Measurements from ENCODE around the gene CHCHD6. TPM values are rescaled to one million over a fixed set of nuclear protein-coding genes. Genes with fewer than 3 reads are reported as not detected.

The CHCHD6 gene
- total RNA-seq, 1 experiment from 2014 or later, result 40.9 TPM

DNA sequence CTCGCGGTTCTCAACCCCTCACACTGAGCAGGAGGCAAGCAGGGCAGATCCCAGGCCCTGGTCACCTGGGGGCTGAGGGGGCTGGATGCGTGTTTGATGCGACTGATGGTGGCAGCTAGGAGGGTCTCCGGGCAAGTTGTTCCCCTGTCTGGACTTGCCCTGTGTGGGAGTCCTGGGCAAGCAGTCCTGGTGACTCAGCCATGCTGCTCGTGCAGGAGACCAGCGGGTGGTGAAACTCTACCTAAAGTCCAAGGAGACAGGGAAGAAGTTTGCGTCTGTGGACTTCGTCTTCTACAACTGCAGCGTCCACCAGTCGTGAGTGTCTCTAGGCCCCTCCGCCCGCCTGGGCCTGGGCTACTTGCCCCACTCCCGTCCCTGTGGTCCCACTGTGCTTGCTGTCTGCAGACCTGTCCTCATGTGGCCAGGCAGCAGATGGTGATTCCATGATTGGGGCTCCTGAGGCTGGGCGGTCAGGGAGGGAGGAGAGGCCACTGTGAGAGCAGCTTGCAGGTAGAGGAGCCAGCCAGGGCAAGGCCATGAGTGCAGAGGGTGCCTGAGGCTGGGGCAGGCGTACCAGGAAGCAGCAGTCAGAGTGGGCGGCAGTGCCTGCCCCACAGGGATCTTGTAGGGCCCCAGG lies 301.9 kb downstream of the CHCHD6 start:
- POLR2A ChIA-PET, result no interaction called here
- Mint-ChIP-seq H3K4me1 (peaks cover 15% of the 10 kb centered on the region), H3K27ac (no peak overlapping the region), H3K4me3 (no peak overlapping the region), H3K9me3 (no peaks in the 10 kb centered on the region), H3K27me3 (ENCODE audit: low read depth) (no peaks in the 10 kb centered on the region), H3K36me3 (peaks cover 7% of the 10 kb centered on the region)
- TF ChIP-seq, protein P1, sequence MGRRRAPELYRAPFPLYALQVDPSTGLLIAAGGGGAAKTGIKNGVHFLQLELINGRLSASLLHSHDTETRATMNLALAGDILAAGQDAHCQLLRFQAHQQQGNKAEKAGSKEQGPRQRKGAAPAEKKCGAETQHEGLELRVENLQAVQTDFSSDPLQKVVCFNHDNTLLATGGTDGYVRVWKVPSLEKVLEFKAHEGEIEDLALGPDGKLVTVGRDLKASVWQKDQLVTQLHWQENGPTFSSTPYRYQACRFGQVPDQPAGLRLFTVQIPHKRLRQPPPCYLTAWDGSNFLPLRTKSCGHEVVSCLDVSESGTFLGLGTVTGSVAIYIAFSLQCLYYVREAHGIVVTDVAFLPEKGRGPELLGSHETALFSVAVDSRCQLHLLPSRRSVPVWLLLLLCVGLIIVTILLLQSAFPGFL (CRISPR knock-in tag; IDR thresholded peaks at IDR 0.05; ENCODE audit: borderline replicate concordance), result no peak
- TF ChIP-seq SMAD3 (CRISPR knock-in tag; IDR thresholded peaks at IDR 0.05; ENCODE audit: borderline replicate concordance) (no peak), HMGA2 (CRISPR knock-in tag; IDR thresholded peaks at IDR 0.05) (no peak), ZNF396 (CRISPR knock-in tag; IDR thresholded peaks at IDR 0.05; ENCODE audit: borderline replicate concordance) (no peak), ATF1 (CRISPR knock-in tag; IDR thresholded peaks at IDR 0.05) (no peak), ZNF138 (CRISPR knock-in tag; conservative IDR thresholded peaks at IDR 0.05) (no peak), ZBTB43 (CRISPR knock-in tag; IDR thresholded peaks at IDR 0.05) (no peak), ZBTB21 (CRISPR knock-in tag; IDR thresholded peaks at IDR 0.05; ENCODE audit: borderline replicate concordance) (no peak), TP53 (CRISPR knock-in tag; IDR thresholded peaks at IDR 0.05) (no peak), ZNF671 (CRISPR knock-in tag; IDR thresholded peaks at IDR 0.05) (no peak), TEAD1 (CRISPR knock-in tag; IDR thresholded peaks at IDR 0.05) (no peak)
- TF ChIP-seq, protein P2, sequence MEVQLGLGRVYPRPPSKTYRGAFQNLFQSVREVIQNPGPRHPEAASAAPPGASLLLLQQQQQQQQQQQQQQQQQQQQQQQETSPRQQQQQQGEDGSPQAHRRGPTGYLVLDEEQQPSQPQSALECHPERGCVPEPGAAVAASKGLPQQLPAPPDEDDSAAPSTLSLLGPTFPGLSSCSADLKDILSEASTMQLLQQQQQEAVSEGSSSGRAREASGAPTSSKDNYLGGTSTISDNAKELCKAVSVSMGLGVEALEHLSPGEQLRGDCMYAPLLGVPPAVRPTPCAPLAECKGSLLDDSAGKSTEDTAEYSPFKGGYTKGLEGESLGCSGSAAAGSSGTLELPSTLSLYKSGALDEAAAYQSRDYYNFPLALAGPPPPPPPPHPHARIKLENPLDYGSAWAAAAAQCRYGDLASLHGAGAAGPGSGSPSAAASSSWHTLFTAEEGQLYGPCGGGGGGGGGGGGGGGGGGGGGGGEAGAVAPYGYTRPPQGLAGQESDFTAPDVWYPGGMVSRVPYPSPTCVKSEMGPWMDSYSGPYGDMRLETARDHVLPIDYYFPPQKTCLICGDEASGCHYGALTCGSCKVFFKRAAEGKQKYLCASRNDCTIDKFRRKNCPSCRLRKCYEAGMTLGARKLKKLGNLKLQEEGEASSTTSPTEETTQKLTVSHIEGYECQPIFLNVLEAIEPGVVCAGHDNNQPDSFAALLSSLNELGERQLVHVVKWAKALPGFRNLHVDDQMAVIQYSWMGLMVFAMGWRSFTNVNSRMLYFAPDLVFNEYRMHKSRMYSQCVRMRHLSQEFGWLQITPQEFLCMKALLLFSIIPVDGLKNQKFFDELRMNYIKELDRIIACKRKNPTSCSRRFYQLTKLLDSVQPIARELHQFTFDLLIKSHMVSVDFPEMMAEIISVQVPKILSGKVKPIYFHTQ (CRISPR knock-in tag; IDR thresholded peaks at IDR 0.05), result no peak
- TF ChIP-seq, protein P3, sequence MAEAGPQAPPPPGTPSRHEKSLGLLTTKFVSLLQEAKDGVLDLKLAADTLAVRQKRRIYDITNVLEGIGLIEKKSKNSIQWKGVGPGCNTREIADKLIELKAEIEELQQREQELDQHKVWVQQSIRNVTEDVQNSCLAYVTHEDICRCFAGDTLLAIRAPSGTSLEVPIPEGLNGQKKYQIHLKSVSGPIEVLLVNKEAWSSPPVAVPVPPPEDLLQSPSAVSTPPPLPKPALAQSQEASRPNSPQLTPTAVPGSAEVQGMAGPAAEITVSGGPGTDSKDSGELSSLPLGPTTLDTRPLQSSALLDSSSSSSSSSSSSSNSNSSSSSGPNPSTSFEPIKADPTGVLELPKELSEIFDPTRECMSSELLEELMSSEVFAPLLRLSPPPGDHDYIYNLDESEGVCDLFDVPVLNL (CRISPR knock-in tag; IDR thresholded peaks at IDR 0.05; ENCODE audit: borderline replicate concordance, low read depth), result no peak
- TF ChIP-seq, protein P4, sequence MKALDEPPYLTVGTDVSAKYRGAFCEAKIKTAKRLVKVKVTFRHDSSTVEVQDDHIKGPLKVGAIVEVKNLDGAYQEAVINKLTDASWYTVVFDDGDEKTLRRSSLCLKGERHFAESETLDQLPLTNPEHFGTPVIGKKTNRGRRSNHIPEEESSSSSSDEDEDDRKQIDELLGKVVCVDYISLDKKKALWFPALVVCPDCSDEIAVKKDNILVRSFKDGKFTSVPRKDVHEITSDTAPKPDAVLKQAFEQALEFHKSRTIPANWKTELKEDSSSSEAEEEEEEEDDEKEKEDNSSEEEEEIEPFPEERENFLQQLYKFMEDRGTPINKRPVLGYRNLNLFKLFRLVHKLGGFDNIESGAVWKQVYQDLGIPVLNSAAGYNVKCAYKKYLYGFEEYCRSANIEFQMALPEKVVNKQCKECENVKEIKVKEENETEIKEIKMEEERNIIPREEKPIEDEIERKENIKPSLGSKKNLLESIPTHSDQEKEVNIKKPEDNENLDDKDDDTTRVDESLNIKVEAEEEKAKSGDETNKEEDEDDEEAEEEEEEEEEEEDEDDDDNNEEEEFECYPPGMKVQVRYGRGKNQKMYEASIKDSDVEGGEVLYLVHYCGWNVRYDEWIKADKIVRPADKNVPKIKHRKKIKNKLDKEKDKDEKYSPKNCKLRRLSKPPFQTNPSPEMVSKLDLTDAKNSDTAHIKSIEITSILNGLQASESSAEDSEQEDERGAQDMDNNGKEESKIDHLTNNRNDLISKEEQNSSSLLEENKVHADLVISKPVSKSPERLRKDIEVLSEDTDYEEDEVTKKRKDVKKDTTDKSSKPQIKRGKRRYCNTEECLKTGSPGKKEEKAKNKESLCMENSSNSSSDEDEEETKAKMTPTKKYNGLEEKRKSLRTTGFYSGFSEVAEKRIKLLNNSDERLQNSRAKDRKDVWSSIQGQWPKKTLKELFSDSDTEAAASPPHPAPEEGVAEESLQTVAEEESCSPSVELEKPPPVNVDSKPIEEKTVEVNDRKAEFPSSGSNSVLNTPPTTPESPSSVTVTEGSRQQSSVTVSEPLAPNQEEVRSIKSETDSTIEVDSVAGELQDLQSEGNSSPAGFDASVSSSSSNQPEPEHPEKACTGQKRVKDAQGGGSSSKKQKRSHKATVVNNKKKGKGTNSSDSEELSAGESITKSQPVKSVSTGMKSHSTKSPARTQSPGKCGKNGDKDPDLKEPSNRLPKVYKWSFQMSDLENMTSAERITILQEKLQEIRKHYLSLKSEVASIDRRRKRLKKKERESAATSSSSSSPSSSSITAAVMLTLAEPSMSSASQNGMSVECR (CRISPR knock-in tag; IDR thresholded peaks at IDR 0.05; ENCODE audit: borderline replicate concordance), result no peak
- no peak for DNase-seq (ENCODE audit: low spot score)
- ATAC-seq, result no peak
- CTCF ChIA-PET, result no interaction called here

Data from WTC11 (cell line).